NOMO-1 treated with DMSO at 0.1 percent for 48 hours (cell line): ENCODE data around the gene PFKFB2.
A peak's percentile ranks its signal among the peaks of the same experiment; 100 is the strongest.

Experiments
- DNase-seq: peaks from one replicate; lab custom pipeline; 2025; ENCODE audit not compliant: unreplicated experiment; lab: John Stamatoyannopoulos, UW

Gene PFKFB2

GRCh38 chr1:207088701-207089626 lies 35.9 kb downstream of the PFKFB2 start, which contains the start of gene C4BPB:
C4BPB (plus strand) TSS chr1:207088860; CDS start chr1:207089532, 672 bp downstream.
- DNase-seq = no peak

DNA sequence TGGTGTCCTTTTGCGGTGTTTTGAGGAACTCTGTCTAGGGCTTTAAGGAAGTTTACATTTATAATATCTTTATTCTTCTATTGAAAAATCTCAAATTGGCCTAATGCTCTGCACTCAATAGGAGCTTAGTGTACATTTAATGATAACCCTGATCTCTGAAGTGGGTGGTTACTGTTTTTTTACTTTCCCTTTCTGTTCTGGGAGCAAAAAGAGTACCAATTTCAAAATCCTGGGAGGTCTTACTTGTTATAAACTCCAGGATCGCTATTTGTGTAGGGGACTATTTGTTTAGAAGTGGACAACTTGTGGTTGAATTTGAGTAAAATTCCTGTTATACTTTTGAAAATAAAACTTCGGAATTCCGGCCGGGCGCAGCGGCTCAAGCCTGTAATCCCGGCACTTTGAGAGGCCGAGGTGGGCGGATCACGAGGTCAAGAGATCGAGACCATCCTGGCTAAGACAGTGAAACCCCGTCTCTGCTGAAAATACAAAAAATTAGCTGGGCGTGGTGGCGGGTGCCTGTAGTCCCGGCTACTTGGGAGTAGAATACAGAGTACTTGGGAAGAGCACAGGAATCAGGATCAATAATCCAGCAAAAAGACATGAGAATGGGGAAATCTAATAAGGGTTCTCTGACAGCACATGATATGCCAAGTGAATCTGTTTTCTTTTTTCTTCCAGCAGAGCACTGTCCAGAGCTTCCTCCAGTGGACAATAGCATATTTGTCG lies 36.7 kb downstream of the PFKFB2 start:
- no peak for DNase-seq

DNA sequence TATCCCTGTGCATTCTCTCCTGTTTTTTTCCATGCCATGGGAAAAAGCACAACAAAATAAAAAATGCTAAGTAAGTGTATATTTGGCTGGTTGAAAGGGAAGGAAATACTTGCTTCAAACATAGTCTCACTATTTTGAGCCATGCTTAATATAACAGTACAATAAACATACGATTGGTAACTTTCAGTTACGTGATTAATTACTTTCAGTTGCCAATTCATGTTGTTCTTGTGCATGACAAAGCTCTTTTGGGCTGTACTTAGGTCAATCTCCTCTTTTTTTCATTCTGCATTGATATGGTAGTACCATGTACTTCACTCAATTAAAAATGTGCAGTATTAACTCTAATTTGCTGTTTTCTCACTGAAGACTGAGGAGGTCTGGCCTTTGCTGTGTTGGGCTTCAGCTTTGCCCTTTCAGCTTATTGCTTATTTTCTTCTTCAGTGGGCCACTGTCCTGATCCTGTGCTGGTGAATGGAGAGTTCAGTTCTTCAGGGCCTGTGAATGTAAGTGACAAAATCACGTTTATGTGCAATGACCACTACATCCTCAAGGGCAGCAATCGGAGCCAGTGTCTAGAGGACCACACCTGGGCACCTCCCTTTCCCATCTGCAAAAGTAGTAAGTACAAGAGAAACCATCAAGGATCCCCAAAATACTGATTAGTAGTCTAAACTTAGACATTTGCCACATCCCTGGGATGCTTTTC lies 38.3 kb downstream of the PFKFB2 start:
- DNase-seq = peak; percentile 7

- DNase-seq = no peak
Measured at GRCh38 chr1:207093944-207094343, 40.9 kb downstream of the PFKFB2 start.

DNA sequence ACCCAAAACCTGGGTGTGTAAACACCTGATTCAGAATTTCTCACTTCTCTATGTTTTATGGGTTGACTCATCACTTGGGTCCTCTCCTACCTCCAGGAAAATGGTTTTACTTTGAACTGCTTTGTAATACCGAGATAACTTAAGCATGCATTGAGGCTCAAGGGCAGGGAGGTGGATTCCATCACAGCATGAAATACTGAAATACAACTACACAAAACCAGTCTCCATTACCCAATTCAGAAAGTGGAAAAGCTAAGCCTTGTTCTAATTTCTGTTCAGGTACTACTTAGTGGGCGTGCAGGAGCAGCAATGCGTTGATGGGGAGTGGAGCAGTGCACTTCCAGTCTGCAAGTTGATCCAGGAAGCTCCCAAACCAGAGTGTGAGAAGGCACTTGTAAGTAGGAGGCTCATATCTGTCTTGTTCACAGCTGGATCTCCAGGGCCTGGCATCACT lies 44.8 kb downstream of the PFKFB2 start:
- no peak for DNase-seq

DNA sequence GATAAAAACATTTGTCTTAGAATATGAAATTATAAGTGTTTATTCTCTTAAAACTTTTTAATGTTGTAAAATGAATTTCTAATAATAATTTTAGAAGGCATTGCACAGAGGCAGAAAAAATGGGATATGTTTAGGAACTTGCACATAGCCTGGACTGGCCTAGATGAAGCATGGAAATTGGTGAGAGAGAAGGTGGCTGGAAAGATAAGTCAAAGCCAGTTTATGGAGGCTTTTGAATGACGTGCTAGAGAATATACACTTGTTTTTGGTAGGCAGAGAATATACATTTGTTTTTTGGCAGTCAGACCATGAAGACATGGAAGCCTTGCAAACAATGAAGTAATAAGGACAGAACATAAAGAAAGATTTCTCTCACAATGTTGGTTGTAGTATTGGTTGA lies 48.6 kb downstream of the PFKFB2 start:
- no peak for DNase-seq

GRCh38 chr1:207102146-207102545 lies 49.1 kb downstream of the PFKFB2 start:
- no peak for DNase-seq

DNA sequence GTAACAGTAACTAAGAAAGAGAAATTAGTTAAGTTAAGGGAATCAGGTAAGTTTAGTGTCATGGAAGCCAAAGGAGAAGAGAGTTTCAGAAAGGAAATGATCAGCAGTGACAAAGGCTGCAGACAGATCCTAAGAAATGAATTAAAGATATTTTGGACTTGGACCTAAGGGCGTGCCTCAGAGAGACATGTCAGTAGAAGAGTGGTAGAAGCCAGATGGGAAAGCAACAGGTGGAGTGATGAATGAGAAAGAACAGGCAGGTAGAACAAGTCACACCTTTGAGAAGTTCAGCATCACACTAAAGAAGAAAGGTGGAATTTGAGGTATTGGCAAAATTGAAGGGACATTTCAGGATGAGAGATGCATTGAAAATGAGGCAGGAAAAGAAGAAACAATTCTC lies 49.6 kb downstream of the PFKFB2 start:
- no peak for DNase-seq

DNA sequence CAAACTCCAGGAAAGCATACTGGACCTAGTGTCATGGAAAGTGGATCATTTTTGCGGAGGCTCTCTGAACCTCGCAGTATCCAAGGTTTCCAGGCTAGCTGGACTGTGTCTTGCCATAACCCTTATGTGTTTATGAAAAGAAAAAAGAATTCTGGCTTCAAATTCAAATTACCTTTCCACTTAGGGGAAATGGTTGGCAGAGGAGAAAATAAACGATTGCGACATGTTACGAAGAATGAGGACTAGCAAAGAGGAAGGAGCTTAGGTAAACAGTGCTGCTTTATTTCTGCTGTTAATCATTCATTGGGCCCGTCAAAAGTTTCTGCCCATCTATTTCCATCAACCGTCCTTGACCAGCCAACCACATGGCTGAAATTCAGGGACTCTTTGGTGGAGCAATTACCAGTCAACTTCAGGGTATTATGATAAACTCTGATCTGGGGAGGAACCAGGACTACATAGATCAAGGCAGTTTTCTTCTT lies 50.9 kb downstream of the PFKFB2 start, which contains the start of gene C4BPA:
C4BPA (plus strand) TSS at position 342 of the 482 bp plus-strand sequence. CDS start 8,793 bp downstream, outside the sequence.
- DNase-seq = peak; percentile 79

- no peak for DNase-seq
Measured at GRCh38 chr1:207109004-207109403, 55.9 kb downstream of the PFKFB2 start.

GRCh38 chr1:207112616-207113296 lies 59.7 kb downstream of the PFKFB2 start:
- DNase-seq = no peak

GRCh38 chr1:207115269-207115668 lies 62.2 kb downstream of the PFKFB2 start:
- no peak for DNase-seq

DNA sequence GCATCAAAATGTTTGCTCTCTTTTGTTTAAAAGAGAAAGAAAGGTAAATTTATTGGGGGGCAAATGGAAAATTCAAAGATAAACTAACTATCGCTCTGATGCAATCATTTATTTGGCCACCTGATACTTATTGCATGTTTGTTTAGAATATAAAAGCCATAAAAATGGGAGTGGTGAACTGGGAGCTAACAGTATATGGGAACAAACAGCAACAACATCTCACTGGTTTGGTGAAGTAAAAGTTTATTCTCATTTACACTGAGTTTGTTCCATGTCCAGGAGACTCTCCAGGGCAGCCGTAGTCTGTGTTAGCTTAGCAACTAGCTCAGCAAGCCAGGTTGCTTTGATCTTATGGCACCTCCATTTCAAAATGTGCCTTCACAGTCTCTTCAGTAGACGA lies 71.3 kb downstream of the PFKFB2 start:
- no peak for DNase-seq

DNA sequence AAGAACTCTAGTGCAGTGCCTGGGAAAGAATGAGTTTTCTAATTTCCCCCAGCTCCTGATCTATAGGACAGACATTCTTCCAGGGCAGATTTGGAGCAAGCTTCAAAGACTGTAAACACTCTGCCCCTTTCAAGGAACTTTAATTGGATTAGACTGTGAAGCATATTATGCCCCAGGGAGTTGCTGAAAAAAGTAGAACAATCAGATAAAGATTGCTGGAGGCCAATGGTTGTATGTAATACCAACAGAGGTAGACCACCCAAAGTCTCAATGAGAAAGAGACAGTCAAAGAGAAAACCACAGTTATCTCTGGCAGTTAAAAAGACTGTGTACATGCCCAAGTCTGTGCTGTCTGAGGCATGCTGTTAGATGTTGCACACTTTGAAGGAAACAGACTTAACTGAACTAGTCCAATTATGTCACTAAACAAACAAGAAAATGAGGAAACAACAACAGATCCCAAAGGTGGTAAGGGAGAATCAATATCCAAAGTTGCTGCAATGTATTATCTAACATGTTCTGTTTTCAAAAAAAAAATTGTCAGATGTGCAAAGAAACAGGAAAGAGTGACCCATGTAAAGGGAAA lies 75.4 kb downstream of the PFKFB2 start:
- no peak for DNase-seq

DNA sequence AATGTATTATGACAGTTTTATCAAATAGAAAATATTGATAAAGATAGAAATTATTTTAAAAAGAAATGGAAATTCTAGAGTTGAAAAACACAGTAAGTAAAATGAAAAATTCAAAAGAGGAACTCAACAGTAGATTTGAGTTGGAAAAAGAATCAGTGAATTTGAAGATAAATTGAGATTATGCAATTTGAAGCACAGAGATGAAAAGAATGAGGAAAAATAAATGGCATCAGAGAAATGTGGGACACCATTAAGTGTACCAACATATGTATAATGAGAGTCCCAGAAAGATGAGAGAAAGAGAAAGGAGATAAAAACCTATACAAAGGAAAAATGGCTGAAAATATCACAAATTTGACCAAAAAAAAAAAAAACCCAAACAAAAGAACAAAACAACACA lies 76.0 kb downstream of the PFKFB2 start:
- no peak for DNase-seq
